Activated CD8-positive, alpha-beta T cell treated with anti-CD3 and anti-CD28 coated beads, Interleukin-2, amount 10 ng/mL, durations not matched to agents 7 days and 5 days (primary cell): ENCODE results near the gene SLC15A4. TPM values are rescaled to one million over a fixed set of nuclear protein-coding genes. Genes with fewer than 3 reads are reported as not detected.

ENCODE experiments used
- ATAC-seq: fragments of 150-1000 bp; cut with Tn5 transposase; one replicate; pipeline ENCODE4 v1.10.0; 2021; ENCODE audit warnings: moderate library complexity
- CTCF ChIA-PET: fragments of 350-600 bp; sonication (Branson Sonifier 250); formaldehyde crosslinking; loops from one replicate; lab custom pipeline; 2021; ENCODE audit warnings: antibody characterized with exemption; lab: Charles Lee
- POLR2A ChIA-PET: fragments of 350-600 bp; sonication (Branson Sonifier 250); formaldehyde crosslinking; loops from one replicate; lab custom pipeline; 2021; ENCODE audit warnings: antibody characterized with exemption; lab: Charles Lee
- DNase-seq: peaks from one replicate; pipeline ENCODE4 v3.0.0-alpha.2; 2020
- H3K27ac Mint-ChIP-seq: one replicate; pipeline ENCODE4 v1.8.0; 2021; ENCODE audit warnings: mild to moderate bottlenecking, mixed read lengths
- H3K27me3 Mint-ChIP-seq: one replicate; pipeline ENCODE4 v1.8.0; 2021; ENCODE audit warnings: low read depth, mixed read lengths
- H3K36me3 Mint-ChIP-seq: one replicate; pipeline ENCODE4 v1.8.0; 2021; ENCODE audit warnings: low read depth, mixed read lengths
- H3K4me1 Mint-ChIP-seq: one replicate; pipeline ENCODE4 v1.8.0; 2021; ENCODE audit warnings: low read depth, mixed read lengths
- H3K4me3 Mint-ChIP-seq: one replicate; pipeline ENCODE4 v1.8.0; 2021; ENCODE audit warnings: mild to moderate bottlenecking, mixed read lengths
- H3K9me3 Mint-ChIP-seq: one replicate; pipeline ENCODE4 v1.8.0; 2022; ENCODE audit warnings: mixed read lengths; ENCODE audit not compliant: insufficient read depth
- total RNA-seq, 2 experiments: library from RNA; stranded (reverse); gene quantifications; one replicate each; pipeline ENCODE4 v1.2.3, GENCODE V29; 2021

The SLC15A4 gene
- total RNA-seq: 10 to 100 TPM; 23.2 to 23.8 TPM

DNA sequence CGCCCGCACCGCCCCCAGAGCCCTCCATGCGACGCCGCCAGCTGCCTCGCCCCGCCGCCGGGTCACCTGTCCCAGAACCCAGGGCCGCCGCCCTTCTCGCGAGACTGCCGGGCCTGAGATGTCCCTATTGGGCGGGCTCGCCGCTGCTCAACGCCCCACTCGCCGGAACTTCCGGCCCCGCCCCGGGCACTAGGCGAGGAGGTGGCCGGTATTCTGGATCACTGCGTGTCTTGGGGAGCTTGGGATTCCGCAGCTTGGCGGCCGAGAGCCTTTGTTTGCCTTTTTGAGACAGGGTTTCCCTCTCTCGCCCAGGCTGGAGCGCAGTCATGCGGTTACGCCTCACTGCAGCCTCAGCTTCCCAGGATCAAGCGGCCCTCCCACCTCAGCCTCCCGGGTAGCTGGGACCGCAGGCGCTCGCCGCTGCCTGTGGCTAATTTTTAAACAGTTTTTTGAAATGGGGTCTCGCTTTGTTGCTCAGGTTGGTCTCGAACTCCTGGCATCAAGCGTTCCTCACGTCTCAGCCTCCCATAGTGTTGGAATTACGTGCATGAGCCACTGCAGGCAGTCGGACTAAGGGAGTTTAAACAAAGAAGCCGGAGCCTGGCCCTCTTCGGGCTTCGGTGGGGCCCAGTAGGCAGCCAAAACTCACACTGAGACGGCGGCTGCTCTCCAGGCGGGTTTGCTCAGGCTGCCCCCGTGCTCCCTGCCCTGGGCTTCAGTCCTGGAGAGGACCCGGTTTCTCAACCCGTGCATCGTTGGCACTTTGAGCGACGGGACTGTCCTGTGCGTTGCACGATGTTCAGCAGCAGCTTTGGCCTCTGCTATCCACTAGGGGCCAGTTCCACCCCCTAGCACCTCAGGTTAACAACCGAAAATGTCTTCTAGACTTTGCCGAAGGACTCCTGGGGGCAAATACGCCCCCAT, at the start of gene SLC15A4:
TSS of gene SLC15A4 (minus strand) at position 43 of the 924 bp plus-strand sequence. CDS start at position 28, 15 bp downstream.
- no peaks in the 10 kb centered on the region for H3K9me3 Mint-ChIP-seq
- DNase-seq (peak; percentile 96), ATAC-seq (peak; percentile 97)
- ChIA-PET POLR2A (interaction anchor here (0.8 to 1.5 kb wide), 5 partner anchors 10 to 92 kb away, joined by 4 to 7 read pairs (median 4); no protein-coding TSS in a partner anchor), CTCF (no interaction called here)
- H3K27ac Mint-ChIP-seq: peak within 1 kb of the TSS; percentile 83
- peaks cover 35% of the 10 kb centered on the region for H3K4me1 Mint-ChIP-seq
- H3K36me3 Mint-ChIP-seq: peaks cover 18% of the 10 kb centered on the region
- H3K27me3 Mint-ChIP-seq: no peaks in the 10 kb centered on the region
- peak within 1 kb of the TSS; percentile 86 for H3K4me3 Mint-ChIP-seq

DNA sequence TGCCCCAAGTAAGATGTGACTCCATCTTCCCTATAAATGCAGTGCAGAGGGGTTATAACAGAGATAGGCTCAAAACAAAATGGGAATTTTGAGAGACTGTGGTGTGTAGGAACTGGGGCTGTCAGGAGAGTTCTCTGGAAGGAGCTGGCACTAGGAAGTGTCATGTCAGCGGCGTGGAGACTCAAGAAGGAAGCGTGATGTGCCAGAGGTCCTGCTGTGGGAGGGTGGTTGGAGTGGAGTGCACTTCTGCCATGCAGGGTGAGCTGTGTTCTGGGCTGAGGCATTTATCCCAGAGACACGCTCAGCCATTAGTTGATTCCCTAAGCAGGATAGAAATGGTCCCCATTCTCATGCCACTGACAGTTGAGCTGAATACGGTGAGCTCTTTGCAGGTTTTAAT, 48.5 kb upstream of the SLC15A4 start:
- no peak for ATAC-seq
- H3K9me3 Mint-ChIP-seq: peaks cover 7% of the 10 kb centered on the region
- no peaks in the 10 kb centered on the region for H3K36me3 Mint-ChIP-seq
- POLR2A ChIA-PET: no interaction called here
- CTCF ChIA-PET: interaction anchor here (0.9 kb wide), 1 partner anchor 10 kb away, joined by 3 read pairs; no protein-coding TSS in a partner anchor
- H3K27me3 Mint-ChIP-seq: no peaks in the 10 kb centered on the region
- DNase-seq: no peak
- H3K4me3 Mint-ChIP-seq: no peak overlapping the region
- no peak overlapping the region for H3K27ac Mint-ChIP-seq
- H3K4me1 Mint-ChIP-seq: no peaks in the 10 kb centered on the region

DNA sequence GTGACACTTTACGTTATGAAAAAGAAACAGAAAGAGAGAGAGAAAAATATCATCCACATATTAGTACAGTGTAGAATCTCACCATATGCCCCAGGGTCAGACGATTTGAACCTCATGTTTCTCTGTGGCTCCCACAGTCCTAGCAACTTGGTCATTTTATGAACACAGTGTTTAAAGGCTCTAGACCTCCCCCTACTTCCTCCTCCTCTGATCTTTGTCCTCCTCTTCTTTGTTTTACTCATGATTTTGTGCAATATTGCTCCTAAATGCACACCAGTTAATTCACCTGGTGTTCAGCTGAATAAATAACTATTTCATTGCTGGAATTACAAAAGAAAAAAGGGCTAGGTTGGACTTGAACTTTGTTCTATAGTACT, 47.7 kb upstream of the SLC15A4 start:
- no peaks in the 10 kb centered on the region for H3K4me1 Mint-ChIP-seq
- H3K27ac Mint-ChIP-seq: no peak overlapping the region
- no peak for ATAC-seq
- DNase-seq: no peak
- POLR2A ChIA-PET: no interaction called here
- no peaks in the 10 kb centered on the region for H3K36me3 Mint-ChIP-seq
- peaks cover under 1% of the 10 kb centered on the region for H3K9me3 Mint-ChIP-seq
- no peaks in the 10 kb centered on the region for H3K27me3 Mint-ChIP-seq
- CTCF ChIA-PET: no interaction called here
- H3K4me3 Mint-ChIP-seq: no peak overlapping the region

- ATAC-seq (no peak), DNase-seq (no peak)
- Mint-ChIP-seq H3K4me3 (no peak overlapping the region), H3K27me3 (no peaks in the 10 kb centered on the region), H3K9me3 (no peaks in the 10 kb centered on the region), H3K27ac (no peak overlapping the region), H3K4me1 (no peaks in the 10 kb centered on the region), H3K36me3 (no peaks in the 10 kb centered on the region)
- ChIA-PET CTCF (no interaction called here), POLR2A (no interaction called here)
Measured at GRCh38 chr12:128867466-128867865, 43.7 kb upstream of the SLC15A4 start.

GRCh38 chr12:128864516-128865186, 40.9 kb upstream of the SLC15A4 start:
- no peak for DNase-seq
- no peak overlapping the region for H3K4me3 Mint-ChIP-seq
- no peaks in the 10 kb centered on the region for H3K9me3 Mint-ChIP-seq
- POLR2A ChIA-PET: interaction anchor here (0.5 kb wide), 1 partner anchor 369 kb away, joined by 3 read pairs; no protein-coding TSS in a partner anchor
- no peaks in the 10 kb centered on the region for H3K36me3 Mint-ChIP-seq
- ATAC-seq: no peak
- CTCF ChIA-PET: no interaction called here
- no peak overlapping the region for H3K27ac Mint-ChIP-seq
- no peaks in the 10 kb centered on the region for H3K4me1 Mint-ChIP-seq
- no peaks in the 10 kb centered on the region for H3K27me3 Mint-ChIP-seq

GRCh38 chr12:128863957-128864356, 40.2 kb upstream of the SLC15A4 start:
- Mint-ChIP-seq H3K27ac (no peak overlapping the region), H3K36me3 (no peaks in the 10 kb centered on the region), H3K4me3 (no peak overlapping the region), H3K9me3 (no peaks in the 10 kb centered on the region), H3K4me1 (no peaks in the 10 kb centered on the region), H3K27me3 (no peaks in the 10 kb centered on the region)
- ATAC-seq (no peak), DNase-seq (no peak)
- ChIA-PET CTCF (no interaction called here), POLR2A (interaction anchor here (0.5 kb wide), 1 partner anchor 370 kb away, joined by 3 read pairs; no protein-coding TSS in a partner anchor)

- CTCF ChIA-PET: no interaction called here
- H3K36me3 Mint-ChIP-seq: no peaks in the 10 kb centered on the region
- DNase-seq (no peak), ATAC-seq (no peak)
- H3K4me3 Mint-ChIP-seq: no peak overlapping the region
- H3K9me3 Mint-ChIP-seq: no peaks in the 10 kb centered on the region
- no peaks in the 10 kb centered on the region for H3K4me1 Mint-ChIP-seq
- peaks cover under 1% of the 10 kb centered on the region for H3K27me3 Mint-ChIP-seq
- POLR2A ChIA-PET: no interaction called here
- no peak overlapping the region for H3K27ac Mint-ChIP-seq
Measured at GRCh38 chr12:128861226-128862016, 37.7 kb upstream of the SLC15A4 start.

DNA sequence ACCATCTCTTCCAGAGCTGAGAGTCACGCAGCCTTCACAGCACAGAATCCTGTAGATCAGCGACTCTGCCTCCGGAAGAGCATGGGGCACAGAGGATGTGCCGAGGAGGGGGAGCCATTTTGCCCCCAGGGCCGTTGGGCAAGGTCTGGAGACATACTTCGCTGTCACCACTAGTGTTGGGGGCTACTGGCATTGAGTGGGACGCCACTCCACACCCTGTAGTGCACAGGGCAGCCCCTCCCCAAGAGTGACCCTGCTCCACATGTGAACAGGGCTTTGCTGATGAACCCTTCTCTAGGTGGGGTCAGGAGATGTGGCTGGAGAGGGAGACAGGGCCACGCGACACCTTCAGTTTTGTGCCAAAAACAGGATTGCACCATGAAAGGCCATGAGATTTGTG, 35.6 kb upstream of the SLC15A4 start:
- CTCF ChIA-PET: no interaction called here

GRCh38 chr12:128857133-128857763, 33.5 kb upstream of the SLC15A4 start:
- H3K9me3 Mint-ChIP-seq: no peaks in the 10 kb centered on the region
- ChIA-PET CTCF (no interaction called here), POLR2A (no interaction called here)
- ATAC-seq (no peak), DNase-seq (no peak)
- no peak overlapping the region for H3K27ac Mint-ChIP-seq
- H3K4me3 Mint-ChIP-seq: no peak overlapping the region
- H3K4me1 Mint-ChIP-seq: no peaks in the 10 kb centered on the region
- no peaks in the 10 kb centered on the region for H3K36me3 Mint-ChIP-seq
- peaks cover 21% of the 10 kb centered on the region for H3K27me3 Mint-ChIP-seq

More for the DNA sequence above, 35.6 kb upstream of the SLC15A4 start:
- H3K4me1 Mint-ChIP-seq: no peaks in the 10 kb centered on the region
- peaks cover 13% of the 10 kb centered on the region for H3K27me3 Mint-ChIP-seq
- POLR2A ChIA-PET: no interaction called here
- no peaks in the 10 kb centered on the region for H3K36me3 Mint-ChIP-seq
- H3K4me3 Mint-ChIP-seq: no peak overlapping the region
- no peak overlapping the region for H3K27ac Mint-ChIP-seq
- no peak for ATAC-seq
- H3K9me3 Mint-ChIP-seq: no peaks in the 10 kb centered on the region
- no peak for DNase-seq

GRCh38 chr12:128856791-128857078, 33.0 kb upstream of the SLC15A4 start:
- H3K27me3 Mint-ChIP-seq: peaks cover 21% of the 10 kb centered on the region
- no peak for ATAC-seq
- H3K9me3 Mint-ChIP-seq: no peaks in the 10 kb centered on the region
- no peaks in the 10 kb centered on the region for H3K36me3 Mint-ChIP-seq
- H3K4me1 Mint-ChIP-seq: no peaks in the 10 kb centered on the region
- CTCF ChIA-PET: no interaction called here
- H3K4me3 Mint-ChIP-seq: no peak overlapping the region
- no peak overlapping the region for H3K27ac Mint-ChIP-seq
- no peak for DNase-seq
- POLR2A ChIA-PET: no interaction called here

- Mint-ChIP-seq H3K4me1 (no peaks in the 10 kb centered on the region), H3K4me3 (no peak overlapping the region), H3K27ac (no peak overlapping the region), H3K36me3 (no peaks in the 10 kb centered on the region), H3K9me3 (no peaks in the 10 kb centered on the region), H3K27me3 (peaks cover 21% of the 10 kb centered on the region)
- DNase-seq (no peak), ATAC-seq (no peak)
- ChIA-PET POLR2A (no interaction called here), CTCF (no interaction called here)
Measured at GRCh38 chr12:128856035-128856790, 32.5 kb upstream of the SLC15A4 start.
